ENCODE results near the gene PCDHB14.
"Not testable (repeated sequence)": the region's sequence is repeated elsewhere in the genome, so short reads cannot be mapped to it uniquely, and the experiment has no call there.

The PCDHB14 gene

DNA sequence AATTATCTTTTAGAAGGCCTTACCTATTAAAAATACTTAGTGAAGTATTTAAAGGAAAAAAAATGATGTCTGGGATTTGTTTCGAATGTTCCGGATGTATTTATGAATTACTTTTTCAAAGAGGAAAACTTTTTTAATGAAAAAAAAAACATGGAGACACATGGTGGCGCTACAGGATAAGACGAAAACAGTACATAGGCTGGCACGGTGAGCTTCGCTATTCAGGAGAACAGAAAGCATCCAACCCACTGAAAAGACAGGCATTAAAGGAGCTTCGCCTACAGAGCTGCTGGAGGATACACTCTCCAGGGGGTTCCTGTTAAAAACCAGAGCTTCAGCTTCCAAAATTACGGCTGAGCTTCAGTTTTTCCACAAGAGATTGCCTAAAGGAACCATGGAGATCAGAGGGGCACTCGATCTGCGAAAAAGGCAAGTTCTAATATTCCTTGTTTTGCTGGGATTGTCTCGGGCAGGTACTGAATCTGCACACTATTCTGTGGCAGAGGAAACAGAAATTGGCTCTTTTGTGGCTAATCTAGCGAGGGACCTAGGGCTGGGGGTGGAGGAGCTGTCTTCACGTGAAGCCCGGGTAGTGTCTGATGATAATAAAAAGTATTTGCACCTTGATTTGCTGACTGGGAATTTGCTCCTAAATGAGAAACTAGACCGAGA, at the start of gene PCDHB14:
Gene PCDHB14, plus strand, starts transcription at position 232 of the 672 bp plus-strand sequence. Its CDS starts 163 bp downstream, at position 395.
- no peak for DNase-seq

DNA sequence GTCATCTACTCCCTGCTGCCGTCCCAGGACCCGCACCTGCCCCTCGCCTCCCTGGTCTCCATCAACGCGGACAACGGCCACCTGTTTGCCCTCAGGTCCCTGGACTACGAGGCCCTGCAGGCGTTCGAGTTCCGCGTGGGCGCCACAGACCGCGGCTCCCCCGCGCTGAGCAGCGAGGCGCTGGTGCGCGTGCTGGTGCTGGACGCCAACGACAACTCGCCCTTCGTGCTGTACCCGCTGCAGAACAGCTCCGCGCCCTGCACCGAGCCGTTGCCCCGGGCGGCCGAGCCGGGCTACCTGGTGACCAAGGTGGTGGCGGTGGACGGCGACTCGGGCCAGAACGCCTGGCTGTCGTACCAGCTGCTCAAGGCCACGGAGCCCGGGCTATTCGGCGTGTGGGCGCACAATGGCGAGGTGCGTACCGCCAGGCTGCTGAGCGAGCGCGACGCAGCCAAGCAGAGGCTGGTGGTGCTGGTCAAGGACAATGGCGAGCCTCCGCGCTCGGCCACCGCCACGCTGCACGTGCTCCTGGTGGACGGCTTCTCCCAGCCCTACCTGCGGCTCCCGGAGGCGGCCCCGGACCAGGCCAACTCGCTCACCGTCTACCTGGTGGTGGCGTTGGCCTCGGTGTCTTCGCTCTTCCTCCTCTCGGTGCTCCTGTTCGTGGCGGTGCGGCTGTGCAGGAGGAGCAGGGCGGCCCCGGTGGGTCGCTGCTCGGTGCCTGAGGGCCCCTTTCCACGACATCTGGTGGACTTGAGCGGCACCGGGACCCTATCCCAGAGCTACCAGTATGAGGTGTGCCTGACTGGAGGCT, 48.6 kb upstream of the PCDHB14 start:
- DNase-seq = not testable (repeated sequence)

- DNase-seq = no peak
Measured at GRCh38 chr5:141175933-141176332, 47.2 kb upstream of the PCDHB14 start.

- DNase-seq = peak; percentile 36
Measured at GRCh38 chr5:141177577-141178191, 45.5 kb upstream of the PCDHB14 start, which contains the start of gene PCDHB8. PCDHB8 (plus strand) TSS chr5:141177790; CDS start chr5:141178035, 245 bp downstream.

GRCh38 chr5:141179371-141179770, 43.8 kb upstream of the PCDHB14 start:
- not testable (repeated sequence) for DNase-seq

- not testable (repeated sequence) for DNase-seq
Measured at GRCh38 chr5:141179876-141180275, 43.3 kb upstream of the PCDHB14 start.

DNA sequence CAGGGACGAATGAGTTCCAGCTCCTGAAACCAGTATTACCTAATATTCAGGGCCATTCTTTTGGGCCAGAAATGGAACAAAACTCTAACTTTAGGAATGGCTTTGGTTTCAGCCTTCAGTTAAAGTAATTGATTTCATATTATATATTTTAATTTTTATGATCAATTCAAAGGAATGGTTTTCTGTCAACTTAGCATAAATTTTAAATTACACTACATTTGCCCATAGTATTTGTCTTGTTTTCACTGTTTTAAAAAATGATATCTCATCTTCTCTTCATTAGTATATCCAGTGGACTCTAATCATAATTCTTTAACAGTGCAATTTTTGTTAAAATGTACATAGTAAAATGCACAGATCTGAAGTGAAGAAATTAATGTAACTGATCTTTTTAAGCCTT, 42.8 kb upstream of the PCDHB14 start:
- no peak for DNase-seq

GRCh38 chr5:141182248-141182647, 40.9 kb upstream of the PCDHB14 start, which contains the start of gene PCDHB16:
PCDHB16 (plus strand) TSS chr5:141182387; CDS start chr5:141182560, 173 bp downstream.
- DNase-seq = no peak

GRCh38 chr5:141184117-141184855, 38.9 kb upstream of the PCDHB14 start:
- not testable (repeated sequence) for DNase-seq

GRCh38 chr5:141186897-141187512, 36.1 kb upstream of the PCDHB14 start, which contains the start of gene PCDHB9:
PCDHB9 (plus strand) TSS chr5:141187161; CDS start chr5:141187319, 158 bp downstream.
- DNase-seq = no peak

DNA sequence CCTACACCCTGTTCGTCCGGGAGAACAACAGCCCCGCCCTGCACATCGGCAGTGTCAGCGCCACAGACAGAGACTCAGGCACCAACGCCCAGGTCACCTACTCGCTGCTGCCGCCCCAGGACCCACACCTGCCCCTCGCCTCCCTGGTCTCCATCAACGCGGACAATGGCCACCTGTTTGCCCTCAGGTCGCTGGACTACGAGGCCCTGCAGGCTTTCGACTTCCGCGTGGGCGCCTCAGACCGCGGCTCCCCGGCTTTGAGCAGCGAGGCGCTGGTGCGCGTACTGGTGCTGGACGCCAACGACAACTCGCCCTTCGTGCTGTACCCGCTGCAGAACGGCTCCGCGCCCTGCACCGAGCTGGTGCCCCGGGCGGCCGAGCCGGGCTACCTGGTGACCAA, 34.5 kb upstream of the PCDHB14 start:
- DNase-seq = not testable (repeated sequence)

DNA sequence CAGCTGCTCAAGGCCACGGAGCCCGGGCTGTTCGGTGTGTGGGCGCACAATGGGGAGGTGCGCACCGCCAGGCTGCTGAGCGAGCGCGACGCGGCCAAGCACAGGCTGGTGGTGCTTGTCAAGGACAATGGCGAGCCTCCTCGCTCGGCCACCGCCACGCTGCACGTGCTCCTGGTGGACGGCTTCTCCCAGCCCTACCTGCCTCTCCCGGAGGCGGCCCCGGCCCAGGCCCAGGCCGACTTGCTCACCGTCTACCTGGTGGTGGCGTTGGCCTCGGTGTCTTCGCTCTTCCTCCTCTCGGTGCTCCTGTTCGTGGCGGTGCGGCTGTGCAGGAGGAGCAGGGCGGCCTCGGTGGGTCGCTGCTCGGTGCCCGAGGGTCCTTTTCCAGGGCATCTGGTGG, 34.0 kb upstream of the PCDHB14 start:
- DNase-seq = not testable (repeated sequence)

DNA sequence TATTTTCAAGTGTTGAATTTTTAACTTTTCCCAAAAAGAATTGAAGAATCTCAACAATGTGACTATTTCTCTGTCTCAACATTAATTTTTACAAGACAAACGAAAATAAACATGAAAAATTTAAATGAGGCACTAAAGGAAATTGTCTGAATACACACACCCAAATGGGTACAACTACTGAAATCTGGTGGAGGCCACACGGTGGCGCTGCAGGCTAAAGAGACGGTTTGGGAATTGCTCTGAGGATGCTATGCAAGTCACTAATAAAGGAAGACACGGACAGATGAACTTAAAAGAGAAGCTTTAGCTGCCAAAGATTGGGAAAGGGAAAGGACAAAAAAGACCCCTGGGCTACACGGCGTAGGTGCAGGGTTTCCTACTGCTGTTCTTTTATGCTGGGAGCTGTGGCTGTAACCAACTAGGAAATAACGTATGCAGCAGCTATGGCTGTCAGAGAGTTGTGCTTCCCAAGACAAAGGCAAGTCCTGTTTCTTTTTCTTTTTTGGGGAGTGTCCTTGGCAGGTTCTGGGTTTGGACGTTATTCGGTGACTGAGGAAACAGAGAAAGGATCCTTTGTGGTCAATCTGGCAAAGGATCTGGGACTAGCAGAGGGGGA, 30.9 kb upstream of the PCDHB14 start, which contains the start of gene PCDHB10:
Gene PCDHB10, plus strand, starts transcription at position 244 of the 616 bp plus-strand sequence. Its CDS starts 200 bp downstream, at position 444.
- DNase-seq = no peak

GRCh38 chr5:141194332-141194731, 28.8 kb upstream of the PCDHB14 start:
- not testable (repeated sequence) for DNase-seq

GRCh38 chr5:141196363-141196762, 26.8 kb upstream of the PCDHB14 start:
- DNase-seq = no peak

- DNase-seq = no peak
Measured at GRCh38 chr5:141199359-141200235, 23.5 kb upstream of the PCDHB14 start, which contains the start of gene PCDHB11. PCDHB11 (plus strand) TSS chr5:141199627; CDS start chr5:141199775, 148 bp downstream.

GRCh38 chr5:141201126-141201525, 22.0 kb upstream of the PCDHB14 start:
- not testable (repeated sequence) for DNase-seq

DNA sequence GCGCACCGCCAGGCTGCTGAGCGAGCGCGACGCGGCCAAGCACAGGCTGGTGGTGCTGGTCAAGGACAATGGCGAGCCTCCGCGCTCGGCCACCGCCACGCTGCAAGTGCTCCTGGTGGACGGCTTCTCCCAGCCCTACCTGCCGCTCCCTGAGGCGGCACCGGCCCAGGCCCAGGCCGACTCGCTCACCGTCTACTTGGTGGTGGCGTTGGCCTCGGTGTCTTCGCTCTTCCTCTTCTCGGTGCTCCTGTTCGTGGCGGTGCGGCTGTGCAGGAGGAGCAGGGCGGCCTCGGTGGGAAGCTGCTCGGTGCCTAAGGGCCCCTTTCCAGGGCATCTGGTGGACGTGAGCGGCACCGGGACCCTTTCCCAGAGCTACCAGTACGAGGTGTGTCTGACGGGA, 21.5 kb upstream of the PCDHB14 start:
- not testable (repeated sequence) for DNase-seq

DNA sequence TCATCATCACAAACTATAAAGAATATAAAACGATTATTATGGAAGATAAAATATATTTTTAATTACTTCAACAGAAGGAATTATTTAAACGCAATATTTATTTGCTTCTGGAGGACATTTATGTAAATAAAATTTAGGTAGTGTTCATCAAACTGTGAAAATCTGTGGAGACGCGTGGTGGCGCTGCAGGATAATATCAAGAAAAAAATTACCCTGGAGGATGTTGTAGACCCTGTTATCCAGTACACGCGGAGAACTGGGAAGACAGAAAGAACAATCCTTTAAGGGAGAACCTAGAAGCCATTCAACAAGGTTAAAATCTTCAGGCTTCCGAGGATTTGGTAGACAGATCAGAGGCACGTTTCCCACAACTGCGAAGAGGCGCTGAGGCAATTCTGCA, 14.7 kb upstream of the PCDHB14 start, which contains the start of gene PCDHB12:
Gene PCDHB12, plus strand, starts transcription at position 242 of the 400 bp plus-strand sequence. CDS start 189 bp downstream, outside the sequence.
- no peak for DNase-seq

DNA sequence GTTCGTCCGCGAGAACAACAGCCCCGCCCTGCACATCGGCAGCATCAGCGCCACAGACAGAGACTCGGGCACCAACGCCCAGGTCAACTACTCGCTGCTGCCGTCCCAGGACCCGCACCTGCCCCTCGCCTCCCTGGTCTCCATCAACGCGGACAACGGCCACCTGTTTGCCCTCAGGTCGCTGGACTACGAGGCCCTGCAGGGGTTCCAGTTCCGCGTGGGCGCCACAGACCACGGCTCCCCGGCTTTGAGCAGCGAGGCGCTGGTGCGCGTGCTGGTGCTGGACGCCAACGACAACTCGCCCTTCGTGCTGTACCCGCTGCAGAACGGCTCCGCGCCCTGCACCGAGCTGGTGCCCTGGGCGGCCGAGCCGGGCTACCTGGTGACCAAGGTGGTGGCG, 12.9 kb upstream of the PCDHB14 start:
- DNase-seq = not testable (repeated sequence)
